ENCODE results near the gene EXOSC2.

EXOSC2 gene

GRCh38 chr9:130668659-130669058, 24.9 kb upstream of the EXOSC2 start:
- Histone ChIP-seq H3K9me3 (ENCODE audit: insufficient read depth, low read length) (no peaks in the 10 kb centered on the region), H3K4me3 (ENCODE audit: insufficient read length, low read depth) (no peak overlapping the region), H3K9ac (ENCODE audit: insufficient read length, low read depth) (no peak overlapping the region), H3K4me1 (ENCODE audit: insufficient read depth, insufficient read length) (peaks cover 3% of the 10 kb centered on the region), H3K27me3 (ENCODE audit: insufficient read depth, insufficient read length) (peaks cover 57% of the 10 kb centered on the region), H3K36me3 (ENCODE audit: insufficient read depth, insufficient read length, low read length) (no peaks in the 10 kb centered on the region)
- DNase-seq (ENCODE audit: low read depth, low spot score) = no peak
- TF ChIP-seq SUZ12 (IDR thresholded peaks at IDR 0.05; ENCODE audit: extremely low read depth, insufficient read depth, insufficient read length) (no peak), ZNF274 (IDR thresholded peaks at IDR 0.05; ENCODE audit: low read depth, low read length) (no peak), YY1 (IDR thresholded peaks at IDR 0.05; ENCODE audit: insufficient read depth, insufficient read length) (no peak)

DNA sequence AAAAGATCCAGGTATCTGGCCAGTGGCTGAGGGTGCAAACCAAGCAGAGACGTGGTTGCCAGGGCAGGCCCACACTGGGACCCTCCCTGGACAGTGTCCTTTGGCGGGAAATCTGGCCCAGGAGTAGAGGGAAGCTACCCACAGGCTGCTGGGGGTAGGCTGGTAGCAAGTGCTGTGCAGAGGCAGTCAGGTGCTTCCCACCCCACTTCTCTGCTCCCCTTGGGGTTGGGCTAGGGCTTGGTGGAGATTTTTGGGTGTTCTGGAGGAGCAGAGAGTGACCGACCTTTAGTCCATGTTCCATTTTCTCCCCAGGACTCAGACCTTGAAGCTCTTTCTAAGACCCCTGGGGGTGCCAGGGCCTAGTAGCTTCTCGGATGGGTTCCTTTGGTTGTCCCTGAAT, 23.6 kb upstream of the EXOSC2 start:
- no peak overlapping the region for H3K9ac ChIP-seq (ENCODE audit: insufficient read length, low read depth)
- H3K4me1 ChIP-seq (ENCODE audit: insufficient read depth, insufficient read length) = no peaks in the 10 kb centered on the region
- no peaks in the 10 kb centered on the region for H3K36me3 ChIP-seq (ENCODE audit: insufficient read depth, insufficient read length, low read length)
- H3K9me3 ChIP-seq (ENCODE audit: insufficient read depth, low read length) = no peaks in the 10 kb centered on the region
- DNase-seq (ENCODE audit: low read depth, low spot score) = no peak
- H3K4me3 ChIP-seq (ENCODE audit: insufficient read length, low read depth) = no peak overlapping the region
- TF ChIP-seq ZNF274 (IDR thresholded peaks at IDR 0.05; ENCODE audit: low read depth, low read length) (no peak), YY1 (IDR thresholded peaks at IDR 0.05; ENCODE audit: insufficient read depth, insufficient read length) (no peak), SUZ12 (IDR thresholded peaks at IDR 0.05; ENCODE audit: extremely low read depth, insufficient read depth, insufficient read length) (no peak)
- H3K27me3 ChIP-seq (ENCODE audit: insufficient read depth, insufficient read length) = peaks cover 44% of the 10 kb centered on the region

GRCh38 chr9:130670644-130671043, 22.9 kb upstream of the EXOSC2 start:
- Histone ChIP-seq H3K4me3 (ENCODE audit: insufficient read length, low read depth) (no peak overlapping the region), H3K27me3 (ENCODE audit: insufficient read depth, insufficient read length) (peaks cover 37% of the 10 kb centered on the region), H3K9me3 (ENCODE audit: insufficient read depth, low read length) (no peaks in the 10 kb centered on the region), H3K4me1 (ENCODE audit: insufficient read depth, insufficient read length) (no peaks in the 10 kb centered on the region), H3K9ac (ENCODE audit: insufficient read length, low read depth) (no peak overlapping the region), H3K36me3 (ENCODE audit: insufficient read depth, insufficient read length, low read length) (no peaks in the 10 kb centered on the region)
- DNase-seq (ENCODE audit: low read depth, low spot score) = no peak
- no peak for TF ChIP-seq YY1 (IDR thresholded peaks at IDR 0.05; ENCODE audit: insufficient read depth, insufficient read length)
- TF ChIP-seq SUZ12 (IDR thresholded peaks at IDR 0.05; ENCODE audit: extremely low read depth, insufficient read depth, insufficient read length) = no peak
- TF ChIP-seq ZNF274 (IDR thresholded peaks at IDR 0.05; ENCODE audit: low read depth, low read length) = no peak

DNA sequence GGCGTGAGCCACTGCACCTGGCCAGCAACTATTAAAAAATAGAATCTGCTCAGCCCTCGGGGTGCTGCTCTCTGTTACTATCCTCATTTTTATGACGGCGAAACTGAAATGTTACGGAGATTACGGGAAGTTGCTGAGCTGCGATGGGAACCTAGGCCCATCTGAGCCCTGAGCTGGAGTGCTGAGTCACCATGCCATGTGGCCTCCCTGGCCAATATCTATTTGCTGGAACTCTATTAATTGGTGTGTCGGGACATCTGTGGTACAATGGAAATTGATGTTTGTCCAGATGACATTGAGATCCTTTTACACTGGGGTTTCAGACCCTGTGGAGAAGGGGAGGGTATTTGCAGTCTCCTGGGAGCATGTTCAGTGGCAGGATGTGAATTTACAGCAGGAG, 21.1 kb upstream of the EXOSC2 start:
- no peak overlapping the region for H3K4me3 ChIP-seq (ENCODE audit: insufficient read length, low read depth)
- no peak overlapping the region for H3K9ac ChIP-seq (ENCODE audit: insufficient read length, low read depth)
- no peaks in the 10 kb centered on the region for H3K36me3 ChIP-seq (ENCODE audit: insufficient read depth, insufficient read length, low read length)
- H3K9me3 ChIP-seq (ENCODE audit: insufficient read depth, low read length) = no peaks in the 10 kb centered on the region
- no peaks in the 10 kb centered on the region for H3K4me1 ChIP-seq (ENCODE audit: insufficient read depth, insufficient read length)
- no peak for DNase-seq (ENCODE audit: low read depth, low spot score)
- peaks cover 19% of the 10 kb centered on the region for H3K27me3 ChIP-seq (ENCODE audit: insufficient read depth, insufficient read length)
- no peak for TF ChIP-seq SUZ12 (IDR thresholded peaks at IDR 0.05; ENCODE audit: extremely low read depth, insufficient read depth, insufficient read length)
- TF ChIP-seq YY1 (IDR thresholded peaks at IDR 0.05; ENCODE audit: insufficient read depth, insufficient read length) = no peak
- TF ChIP-seq ZNF274 (IDR thresholded peaks at IDR 0.05; ENCODE audit: low read depth, low read length) = no peak

GRCh38 chr9:130672933-130673615, 20.5 kb upstream of the EXOSC2 start:
- no peak for TF ChIP-seq ZNF274 (IDR thresholded peaks at IDR 0.05; ENCODE audit: low read depth, low read length)
- TF ChIP-seq YY1 (IDR thresholded peaks at IDR 0.05; ENCODE audit: insufficient read depth, insufficient read length) = no peak
- TF ChIP-seq SUZ12 (IDR thresholded peaks at IDR 0.05; ENCODE audit: extremely low read depth, insufficient read depth, insufficient read length) = no peak

GRCh38 chr9:130675396-130675795, 18.2 kb upstream of the EXOSC2 start:
- no peaks in the 10 kb centered on the region for H3K36me3 ChIP-seq (ENCODE audit: insufficient read depth, insufficient read length, low read length)
- no peaks in the 10 kb centered on the region for H3K9me3 ChIP-seq (ENCODE audit: insufficient read depth, low read length)
- no peaks in the 10 kb centered on the region for H3K4me1 ChIP-seq (ENCODE audit: insufficient read depth, insufficient read length)
- TF ChIP-seq YY1 (IDR thresholded peaks at IDR 0.05; ENCODE audit: insufficient read depth, insufficient read length) (no peak), SUZ12 (IDR thresholded peaks at IDR 0.05; ENCODE audit: extremely low read depth, insufficient read depth, insufficient read length) (no peak), ZNF274 (IDR thresholded peaks at IDR 0.05; ENCODE audit: low read depth, low read length) (no peak)
- no peak overlapping the region for H3K4me3 ChIP-seq (ENCODE audit: insufficient read length, low read depth)
- DNase-seq (ENCODE audit: low read depth, low spot score) = no peak
- H3K27me3 ChIP-seq (ENCODE audit: insufficient read depth, insufficient read length) = peaks cover 24% of the 10 kb centered on the region
- H3K9ac ChIP-seq (ENCODE audit: insufficient read length, low read depth) = peak overlapping the region; percentile 32

More at GRCh38 chr9:130672933-130673615, 20.5 kb upstream of the EXOSC2 start:
- Histone ChIP-seq H3K9ac (ENCODE audit: insufficient read length, low read depth) (no peak overlapping the region), H3K4me1 (ENCODE audit: insufficient read depth, insufficient read length) (no peaks in the 10 kb centered on the region), H3K36me3 (ENCODE audit: insufficient read depth, insufficient read length, low read length) (no peaks in the 10 kb centered on the region), H3K27me3 (ENCODE audit: insufficient read depth, insufficient read length) (peaks cover 15% of the 10 kb centered on the region), H3K9me3 (ENCODE audit: insufficient read depth, low read length) (no peaks in the 10 kb centered on the region), H3K4me3 (ENCODE audit: insufficient read length, low read depth) (no peak overlapping the region)
- DNase-seq (ENCODE audit: low read depth, low spot score) = no peak

DNA sequence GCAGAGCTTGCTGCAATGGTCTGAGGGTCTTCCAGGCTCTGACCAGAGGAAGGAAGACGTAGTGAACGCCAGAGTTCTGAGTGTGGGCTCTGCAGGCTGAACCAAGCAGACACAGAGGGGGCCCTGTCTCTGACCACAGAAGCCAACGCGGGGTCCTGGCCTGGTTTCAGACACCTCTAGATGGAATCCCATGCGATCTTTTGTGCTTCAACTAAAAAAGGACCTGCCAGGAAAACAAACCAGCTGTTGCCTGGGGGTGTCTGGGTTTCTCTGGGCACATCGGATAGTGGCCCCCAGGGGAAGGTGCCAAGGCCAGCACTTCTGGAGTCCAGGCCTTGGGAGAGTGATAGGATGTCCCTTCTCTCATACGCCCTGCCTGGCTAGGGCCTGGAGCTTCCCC, 16.3 kb upstream of the EXOSC2 start:
- no peak overlapping the region for H3K9ac ChIP-seq (ENCODE audit: insufficient read length, low read depth)
- H3K27me3 ChIP-seq (ENCODE audit: insufficient read depth, insufficient read length) = peaks cover 39% of the 10 kb centered on the region
- DNase-seq (ENCODE audit: low read depth, low spot score) = no peak
- peaks cover 5% of the 10 kb centered on the region for H3K4me1 ChIP-seq (ENCODE audit: insufficient read depth, insufficient read length)
- no peaks in the 10 kb centered on the region for H3K9me3 ChIP-seq (ENCODE audit: insufficient read depth, low read length)
- no peak for TF ChIP-seq ZNF274 (IDR thresholded peaks at IDR 0.05; ENCODE audit: low read depth, low read length)
- TF ChIP-seq SUZ12 (IDR thresholded peaks at IDR 0.05; ENCODE audit: extremely low read depth, insufficient read depth, insufficient read length) = no peak
- no peak for TF ChIP-seq YY1 (IDR thresholded peaks at IDR 0.05; ENCODE audit: insufficient read depth, insufficient read length)
- H3K4me3 ChIP-seq (ENCODE audit: insufficient read length, low read depth) = no peak overlapping the region
- no peaks in the 10 kb centered on the region for H3K36me3 ChIP-seq (ENCODE audit: insufficient read depth, insufficient read length, low read length)

All from NT2/D1 (cell line).